ENCODE results near the gene NAALADL2.
A peak's percentile ranks its signal among the peaks of the same experiment; 100 is the strongest.
"Not testable (repeated sequence)": the region's sequence is repeated elsewhere in the genome, so short reads cannot be mapped to it uniquely, and the experiment has no call there.

Gene NAALADL2

DNA sequence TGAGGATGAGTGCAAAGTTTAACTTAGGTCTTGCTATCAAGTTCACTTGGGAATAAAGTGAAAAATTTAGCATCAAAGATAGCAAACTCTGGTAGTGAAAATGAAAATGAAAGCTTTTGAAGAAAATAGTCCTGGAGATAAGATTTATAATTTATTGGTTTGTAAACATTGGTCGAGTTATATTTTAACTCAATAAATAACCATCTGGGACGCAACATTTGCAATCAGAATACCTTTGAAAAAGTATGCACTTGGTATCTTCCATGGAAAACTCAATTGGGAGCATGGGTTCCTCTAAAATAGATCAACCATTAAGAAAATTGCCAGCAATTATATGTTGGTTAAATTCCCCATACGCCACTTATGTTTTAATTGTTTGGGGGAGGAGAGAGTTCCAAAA is 209.5 kb downstream of the NAALADL2 start:
- Mint-ChIP-seq H3K9me3 (peaks cover 13% of the 10 kb centered on the region), H3K4me3 (no peak overlapping the region), H3K4me1 (peaks cover 10% of the 10 kb centered on the region), H3K27me3 (ENCODE audit: low read depth) (no peaks in the 10 kb centered on the region), H3K36me3 (ENCODE audit: low read depth) (no peaks in the 10 kb centered on the region), H3K27ac (no peak overlapping the region)
- TF ChIP-seq, protein P1, sequence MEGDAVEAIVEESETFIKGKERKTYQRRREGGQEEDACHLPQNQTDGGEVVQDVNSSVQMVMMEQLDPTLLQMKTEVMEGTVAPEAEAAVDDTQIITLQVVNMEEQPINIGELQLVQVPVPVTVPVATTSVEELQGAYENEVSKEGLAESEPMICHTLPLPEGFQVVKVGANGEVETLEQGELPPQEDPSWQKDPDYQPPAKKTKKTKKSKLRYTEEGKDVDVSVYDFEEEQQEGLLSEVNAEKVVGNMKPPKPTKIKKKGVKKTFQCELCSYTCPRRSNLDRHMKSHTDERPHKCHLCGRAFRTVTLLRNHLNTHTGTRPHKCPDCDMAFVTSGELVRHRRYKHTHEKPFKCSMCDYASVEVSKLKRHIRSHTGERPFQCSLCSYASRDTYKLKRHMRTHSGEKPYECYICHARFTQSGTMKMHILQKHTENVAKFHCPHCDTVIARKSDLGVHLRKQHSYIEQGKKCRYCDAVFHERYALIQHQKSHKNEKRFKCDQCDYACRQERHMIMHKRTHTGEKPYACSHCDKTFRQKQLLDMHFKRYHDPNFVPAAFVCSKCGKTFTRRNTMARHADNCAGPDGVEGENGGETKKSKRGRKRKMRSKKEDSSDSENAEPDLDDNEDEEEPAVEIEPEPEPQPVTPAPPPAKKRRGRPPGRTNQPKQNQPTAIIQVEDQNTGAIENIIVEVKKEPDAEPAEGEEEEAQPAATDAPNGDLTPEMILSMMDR (IDR thresholded peaks at IDR 0.05; ENCODE audit: unreplicated experiment in 3 of 3), result no peak

DNA sequence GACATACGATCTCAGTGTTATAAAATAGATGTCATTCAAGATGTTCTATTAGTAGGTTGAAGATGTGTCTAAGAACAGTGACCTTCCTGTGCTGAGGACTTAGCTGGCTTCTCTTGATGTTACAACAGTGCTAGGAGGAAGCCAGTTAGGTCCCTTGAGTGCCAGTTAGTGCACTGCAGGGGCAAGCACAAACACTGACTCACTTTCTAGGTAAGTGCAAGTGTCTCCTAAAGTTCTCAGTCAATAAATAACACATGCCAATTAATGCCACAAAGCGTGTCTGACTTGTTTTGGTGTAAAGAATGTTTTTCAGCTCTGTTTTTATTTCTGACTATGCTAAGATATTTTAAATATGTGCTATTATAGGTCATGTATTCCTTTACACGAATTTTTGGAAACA is 211.8 kb downstream of the NAALADL2 start:
- Mint-ChIP-seq H3K36me3 (ENCODE audit: low read depth) (no peaks in the 10 kb centered on the region), H3K9me3 (peaks cover 13% of the 10 kb centered on the region), H3K27me3 (ENCODE audit: low read depth) (no peaks in the 10 kb centered on the region), H3K4me1 (no peaks in the 10 kb centered on the region), H3K4me3 (no peak overlapping the region), H3K27ac (no peak overlapping the region)
- TF ChIP-seq, protein P1 (IDR thresholded peaks at IDR 0.05; ENCODE audit: unreplicated experiment in 3 of 3), result no peak

DNA sequence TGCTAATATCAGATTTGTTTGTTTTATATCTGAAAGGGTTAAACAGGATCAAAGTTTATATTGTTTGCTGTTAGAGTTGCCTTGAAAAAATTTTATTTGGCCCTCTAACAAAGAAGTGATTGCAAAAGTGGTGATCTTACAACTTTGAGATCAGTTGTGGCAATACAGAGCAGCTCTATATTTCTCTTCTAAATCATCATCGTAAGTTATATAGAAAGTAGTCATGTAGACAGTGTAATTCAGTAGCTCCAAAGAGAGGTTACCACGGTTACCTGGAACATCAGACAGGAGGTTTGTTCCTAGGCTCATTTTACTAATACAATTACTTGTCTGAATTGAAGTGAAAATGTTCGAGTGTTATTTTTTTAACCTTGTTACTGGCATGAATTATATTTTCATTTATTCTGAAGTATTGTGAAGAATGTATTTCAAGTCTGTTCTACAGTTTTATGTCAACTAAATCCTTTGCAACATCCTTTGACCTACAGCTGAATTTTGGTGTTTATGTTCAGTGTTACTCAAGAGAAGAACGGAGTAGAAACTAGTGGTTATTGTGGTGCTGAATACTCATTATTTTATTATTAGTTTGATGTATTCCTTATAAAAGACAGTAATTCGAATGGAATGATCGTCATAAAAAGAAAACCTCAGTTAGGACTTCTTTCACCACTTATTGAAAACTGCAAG is 214.2 kb downstream of the NAALADL2 start:
- Mint-ChIP-seq H3K27me3 (ENCODE audit: low read depth) (no peaks in the 10 kb centered on the region), H3K4me3 (no peak overlapping the region), H3K36me3 (ENCODE audit: low read depth) (no peaks in the 10 kb centered on the region), H3K27ac (peak overlapping the region in 1 of 3 experiments; percentile 8), H3K9me3 (peaks cover 4% of the 10 kb centered on the region), H3K4me1 (no peaks in the 10 kb centered on the region)
- TF ChIP-seq, protein P1 (IDR thresholded peaks at IDR 0.05; ENCODE audit: unreplicated experiment in 3 of 3), result no peak

DNA sequence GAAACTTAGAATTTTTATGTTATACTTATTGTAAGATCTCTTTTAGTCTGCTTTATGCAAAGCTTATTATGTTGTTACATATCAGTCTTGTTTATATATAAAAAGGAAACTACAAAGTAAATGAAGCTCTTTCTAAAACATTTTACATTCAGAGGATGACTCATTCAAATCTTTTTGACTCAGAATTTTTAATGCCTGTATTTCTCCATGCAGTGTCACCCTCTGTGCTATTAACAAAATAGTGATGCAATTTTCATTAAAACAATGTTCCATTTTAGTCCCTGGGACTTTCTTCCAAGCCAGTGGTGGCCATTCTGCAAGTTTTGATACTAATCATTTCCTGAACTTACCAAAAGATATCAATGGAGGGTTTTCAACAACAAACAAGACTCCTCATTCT is 216.1 kb downstream of the NAALADL2 start:
- TF ChIP-seq, protein P1 (IDR thresholded peaks at IDR 0.05; ENCODE audit: unreplicated experiment in 3 of 3), result no peak
- Mint-ChIP-seq H3K27me3 (ENCODE audit: low read depth) (no peaks in the 10 kb centered on the region), H3K36me3 (ENCODE audit: low read depth) (no peaks in the 10 kb centered on the region), H3K4me1 (no peaks in the 10 kb centered on the region), H3K4me3 (no peak overlapping the region), H3K9me3 (no peaks in the 10 kb centered on the region), H3K27ac (no peak overlapping the region)

DNA sequence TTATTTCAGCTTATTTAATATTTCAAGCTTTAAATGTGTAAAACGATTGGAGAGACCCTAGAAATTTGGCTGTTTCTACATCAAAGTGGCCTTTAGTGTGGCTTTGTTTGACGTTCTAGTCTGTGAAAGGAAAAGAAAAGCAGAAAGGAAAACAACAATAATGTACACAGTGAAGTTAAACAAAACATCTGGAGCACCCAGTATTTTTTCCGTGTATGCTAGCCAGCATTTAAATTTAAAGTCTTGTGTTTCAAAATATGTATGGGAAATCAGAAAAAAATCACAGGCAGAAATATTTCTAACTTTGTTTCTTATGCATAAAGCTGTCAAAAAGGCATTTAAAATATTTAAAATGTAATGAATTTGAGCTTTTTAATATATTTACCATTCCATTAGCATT is 218.1 kb downstream of the NAALADL2 start:
- H3K27ac Mint-ChIP-seq, result peak overlapping the region in 1 of 3 experiments; percentile 62
- no peaks in the 10 kb centered on the region for H3K9me3 Mint-ChIP-seq
- TF ChIP-seq, protein P1 (IDR thresholded peaks at IDR 0.05; ENCODE audit: unreplicated experiment in 3 of 3), result no peak
- no peak overlapping the region for H3K4me3 Mint-ChIP-seq
- H3K4me1 Mint-ChIP-seq, result no peaks in the 10 kb centered on the region
- H3K36me3 Mint-ChIP-seq (ENCODE audit: low read depth), result no peaks in the 10 kb centered on the region
- H3K27me3 Mint-ChIP-seq (ENCODE audit: low read depth), result no peaks in the 10 kb centered on the region

DNA sequence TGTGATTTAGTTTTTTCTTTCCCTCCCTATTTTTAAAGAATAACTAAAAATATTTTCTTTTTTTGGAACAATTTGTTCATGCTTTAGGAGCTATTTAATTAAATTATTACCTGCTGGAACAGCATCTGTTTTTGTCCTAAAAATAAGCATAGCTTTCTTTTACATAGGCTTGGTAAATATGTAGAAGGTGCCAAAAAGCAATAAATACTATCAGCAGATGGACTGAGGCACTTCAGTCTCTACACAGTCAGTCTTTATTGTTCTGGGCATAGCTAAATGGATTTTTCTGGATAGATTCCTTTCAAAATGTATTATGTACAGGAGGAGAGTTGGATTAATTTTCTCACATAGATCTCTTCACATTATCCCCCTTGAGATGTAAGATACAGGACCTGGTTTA is 223.5 kb downstream of the NAALADL2 start:
- Mint-ChIP-seq H3K27ac (no peak overlapping the region), H3K36me3 (ENCODE audit: low read depth) (no peaks in the 10 kb centered on the region), H3K4me3 (no peak overlapping the region), H3K4me1 (peaks cover 7% of the 10 kb centered on the region), H3K27me3 (ENCODE audit: low read depth) (no peaks in the 10 kb centered on the region), H3K9me3 (no peaks in the 10 kb centered on the region)
- TF ChIP-seq, protein P1 (IDR thresholded peaks at IDR 0.05; ENCODE audit: unreplicated experiment in 3 of 3), result no peak

DNA sequence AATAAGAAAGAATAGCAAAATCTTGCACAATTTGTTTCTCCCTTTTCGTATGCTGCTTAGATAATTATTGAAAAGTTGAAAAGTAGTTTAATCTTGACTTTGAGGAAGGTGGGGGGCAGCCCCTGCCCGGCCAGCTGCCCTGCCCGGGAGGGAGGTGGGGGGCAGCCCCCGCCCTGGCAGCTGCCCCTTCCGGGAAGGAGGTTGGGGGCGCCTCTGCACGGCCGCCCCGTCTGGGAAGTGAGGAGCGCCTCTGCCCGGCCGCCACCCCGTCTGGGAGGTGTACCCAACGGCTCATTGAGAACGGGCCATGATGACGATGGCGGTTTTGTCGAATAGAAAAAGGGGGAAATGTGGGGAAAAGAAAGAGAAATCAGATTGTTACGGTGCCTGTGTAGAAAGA is 228.0 kb downstream of the NAALADL2 start:
- H3K27me3 Mint-ChIP-seq (ENCODE audit: low read depth); H3K36me3 Mint-ChIP-seq (ENCODE audit: low read depth); H3K4me1 Mint-ChIP-seq; H3K4me3 Mint-ChIP-seq; H3K27ac Mint-ChIP-seq; H3K9me3 Mint-ChIP-seq: not testable (repeated sequence)
